Loucy (cell line): Measurements from ENCODE around the gene RAB5IF.

Source experiments
- H2AFZ ChIP-seq: fragments of 200-600 bp; sonication (generic); 2 replicates; pipeline ENCODE4 v1.6.0; 2016; ENCODE audit warnings: antibody characterized with exemption, mild to moderate bottlenecking, low read length, moderate library complexity
- H3F3A ChIP-seq: fragments of 200-600 bp; 2 replicates; pipeline ENCODE4 v1.6.0; 2016; ENCODE audit warnings: antibody characterized with exemption, low read depth, mild to moderate bottlenecking
- H3K27me3 ChIP-seq: fragments of 200-600 bp; sonication (generic); 2 replicates; pipeline ENCODE4 v1.6.1; 2014; ENCODE audit warnings: low read length, mild to moderate bottlenecking; ENCODE audit not compliant: insufficient read depth, poor library complexity, severe bottlenecking
- H3K36me3 ChIP-seq: fragments of 200-600 bp; sonication (generic); 2 replicates; pipeline ENCODE4 v1.6.1; 2016; ENCODE audit warnings: low read length; ENCODE audit not compliant: insufficient read depth
- H3K4me1 ChIP-seq: fragments of 200-600 bp; sonication (generic); 2 replicates; pipeline ENCODE4 v1.5.1; 2014; ENCODE audit warnings: low read length, mild to moderate bottlenecking; ENCODE audit not compliant: insufficient read depth, poor library complexity, severe bottlenecking
- H3K4me2 ChIP-seq: fragments of 200-600 bp; sonication (generic); 2 replicates; pipeline ENCODE4 v1.6.0; 2014; ENCODE audit warnings: antibody characterized with exemption, low read length, low read depth, mild to moderate bottlenecking; ENCODE audit not compliant: poor library complexity, severe bottlenecking
- H3K4me3 ChIP-seq: fragments of 200-600 bp; sonication (generic); 2 replicates; pipeline ENCODE4 v1.5.1; 2014; ENCODE audit warnings: low read length, mild to moderate bottlenecking, mixed read lengths; ENCODE audit not compliant: poor library complexity, severe bottlenecking
- H3K79me2 ChIP-seq: fragments of 200-600 bp; sonication (generic); 2 replicates; pipeline ENCODE4 v1.6.1; 2014; ENCODE audit warnings: low read length; ENCODE audit not compliant: insufficient read depth
- H3K9ac ChIP-seq: fragments of 200-600 bp; sonication (generic); 2 replicates; pipeline ENCODE4 v1.6.0; 2014; ENCODE audit warnings: mild to moderate bottlenecking, low read depth, low read length, moderate library complexity; ENCODE audit not compliant: poor library complexity, severe bottlenecking
- H3K9me2 ChIP-seq: fragments of 200-600 bp; sonication (generic); replicated peaks from 2 replicates; pipeline ENCODE4 v1.6.1; 2016; ENCODE audit warnings: low read depth, low read length, mixed read lengths
- H3K9me3 ChIP-seq: fragments of 200-600 bp; sonication (generic); 2 replicates; pipeline ENCODE4 v1.6.1; 2014; ENCODE audit warnings: mild to moderate bottlenecking, antibody characterized with exemption, low read length, low read depth; ENCODE audit not compliant: insufficient read depth
- H4K20me1 ChIP-seq: fragments of 200-600 bp; sonication (generic); 2 replicates; pipeline ENCODE4 v1.6.0; 2014; ENCODE audit warnings: antibody characterized with exemption, low read length, mild to moderate bottlenecking; ENCODE audit not compliant: insufficient read depth, poor library complexity, severe bottlenecking
- EZH2phosphoT487 ChIP-seq: fragments of 200-600 bp; IDR thresholded peaks from 2 replicates; pipeline ENCODE4 v1.6.1; 2018; ENCODE audit warnings: antibody characterized with exemption, mild to moderate bottlenecking, moderate library complexity, borderline replicate concordance
- TF ChIP-seq, protein P1 (sequence below): fragments of 200-600 bp; sonication (generic); conservative IDR thresholded peaks from 2 replicates; pipeline ENCODE4 v1.5.1; 2014; ENCODE audit warnings: mild to moderate bottlenecking, antibody characterized with exemption, low read length

The RAB5IF gene

DNA sequence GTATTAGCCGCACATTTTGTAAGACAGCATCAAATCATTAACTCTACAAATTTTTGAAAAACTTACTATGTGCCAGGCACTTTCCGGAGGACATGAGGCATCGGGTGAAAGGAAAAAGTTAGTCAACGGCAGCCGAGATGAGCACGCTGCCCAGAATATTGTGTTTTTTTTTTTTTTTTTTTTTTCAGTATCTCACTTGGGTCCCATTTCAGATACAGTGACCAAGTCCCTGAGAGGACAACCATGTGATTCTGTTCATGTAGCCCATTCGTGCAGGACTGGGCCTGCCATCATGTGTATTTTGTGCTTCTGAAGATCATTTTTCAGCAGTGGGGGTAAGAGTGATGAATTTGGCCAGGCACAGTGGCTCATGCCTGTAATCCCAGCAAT lies 39.1 kb downstream of the RAB5IF start:
- H3K4me1 ChIP-seq, result peaks cover 56% of the 10 kb centered on the region
- H3K9me2 ChIP-seq, result no peaks in the 10 kb centered on the region
- peaks cover 6% of the 10 kb centered on the region; the same call in 1 of the 2 replicates for H3K36me3 ChIP-seq
- no peaks in the 10 kb centered on the region for H4K20me1 ChIP-seq
- peak overlapping the region; percentile 91 for H3K4me3 ChIP-seq
- TF ChIP-seq EZH2phosphoT487, result no peak
- TF ChIP-seq, protein P1, sequence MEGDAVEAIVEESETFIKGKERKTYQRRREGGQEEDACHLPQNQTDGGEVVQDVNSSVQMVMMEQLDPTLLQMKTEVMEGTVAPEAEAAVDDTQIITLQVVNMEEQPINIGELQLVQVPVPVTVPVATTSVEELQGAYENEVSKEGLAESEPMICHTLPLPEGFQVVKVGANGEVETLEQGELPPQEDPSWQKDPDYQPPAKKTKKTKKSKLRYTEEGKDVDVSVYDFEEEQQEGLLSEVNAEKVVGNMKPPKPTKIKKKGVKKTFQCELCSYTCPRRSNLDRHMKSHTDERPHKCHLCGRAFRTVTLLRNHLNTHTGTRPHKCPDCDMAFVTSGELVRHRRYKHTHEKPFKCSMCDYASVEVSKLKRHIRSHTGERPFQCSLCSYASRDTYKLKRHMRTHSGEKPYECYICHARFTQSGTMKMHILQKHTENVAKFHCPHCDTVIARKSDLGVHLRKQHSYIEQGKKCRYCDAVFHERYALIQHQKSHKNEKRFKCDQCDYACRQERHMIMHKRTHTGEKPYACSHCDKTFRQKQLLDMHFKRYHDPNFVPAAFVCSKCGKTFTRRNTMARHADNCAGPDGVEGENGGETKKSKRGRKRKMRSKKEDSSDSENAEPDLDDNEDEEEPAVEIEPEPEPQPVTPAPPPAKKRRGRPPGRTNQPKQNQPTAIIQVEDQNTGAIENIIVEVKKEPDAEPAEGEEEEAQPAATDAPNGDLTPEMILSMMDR, result no peak
- H3K4me2 ChIP-seq, result peak overlapping the region; percentile 100
- no peaks in the 10 kb centered on the region for H3K27me3 ChIP-seq
- no peaks in the 10 kb centered on the region for H3K9me3 ChIP-seq
- H3F3A ChIP-seq, result 0 out of 2 replicates have a peak, but pooled peaks cover 3% of the 10 kb centered on the region
- H3K9ac ChIP-seq, result peak overlapping the region; percentile 96
- H2AFZ ChIP-seq, result no peak overlapping the region
- peaks cover 63% of the 10 kb centered on the region for H3K79me2 ChIP-seq

DNA sequence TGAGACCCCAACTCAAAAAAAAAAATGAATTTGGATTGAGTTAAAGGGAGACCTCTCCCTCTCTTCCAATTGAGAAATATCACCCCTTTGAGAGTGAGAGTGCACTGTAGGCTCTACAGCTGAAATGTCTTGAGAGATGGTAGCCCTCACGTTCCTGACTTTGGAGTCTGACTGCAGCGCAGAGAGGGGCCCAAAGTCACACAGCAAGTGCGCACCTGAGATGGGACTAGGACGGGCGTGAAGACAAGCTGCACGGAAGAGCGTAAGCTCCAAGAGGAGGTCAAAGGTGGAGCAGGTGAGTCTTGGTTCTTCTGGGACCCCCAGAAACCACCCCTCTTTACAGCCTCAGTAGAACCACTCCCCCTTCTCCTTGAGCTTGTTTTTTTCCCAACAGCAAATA lies 39.8 kb downstream of the RAB5IF start:
- no peaks in the 10 kb centered on the region for H4K20me1 ChIP-seq
- H3K9ac ChIP-seq, result peak overlapping the region; percentile 96
- peak overlapping the region; percentile 91 for H3K4me3 ChIP-seq
- no peaks in the 10 kb centered on the region for H3K9me2 ChIP-seq
- H2AFZ ChIP-seq, result no peak overlapping the region
- H3K4me1 ChIP-seq, result peaks cover 56% of the 10 kb centered on the region
- 0 out of 2 replicates have a peak, but pooled peaks cover 3% of the 10 kb centered on the region for H3F3A ChIP-seq
- TF ChIP-seq EZH2phosphoT487, result no peak
- TF ChIP-seq, protein P1, result no peak
- H3K36me3 ChIP-seq, result peaks cover 6% of the 10 kb centered on the region; the same call in 1 of the 2 replicates
- H3K79me2 ChIP-seq, result peaks cover 59% of the 10 kb centered on the region
- H3K9me3 ChIP-seq, result no peaks in the 10 kb centered on the region
- H3K27me3 ChIP-seq, result no peaks in the 10 kb centered on the region
- H3K4me2 ChIP-seq, result peak overlapping the region; percentile 100

GRCh38 chr20:36645998-36646397 lies 40.4 kb downstream of the RAB5IF start, which contains the start of gene SLA2:
Gene SLA2, minus strand, starts transcription at chr20:36646196. Its CDS starts 4,861 bp downstream, at chr20:36641335.
- Histone ChIP-seq H3K9ac (peak within 1 kb of the TSS; percentile 96), H3K4me3 (peak within 1 kb of the TSS; percentile 91), H3K4me2 (peak within 1 kb of the TSS; percentile 100), H2AFZ (peak within 1 kb of the TSS; percentile 34; the same call in 1 of the 2 replicates), H3K36me3 (peaks cover 2% of the 10 kb centered on the region; the same call in 1 of the 2 replicates), H3K79me2 (peaks cover 54% of the 10 kb centered on the region), H3K4me1 (peaks cover 53% of the 10 kb centered on the region), H3K9me3 (no peaks in the 10 kb centered on the region), H3F3A (0 out of 2 replicates have a peak, but pooled peaks cover 3% of the 10 kb centered on the region), H3K9me2 (no peaks in the 10 kb centered on the region), H4K20me1 (no peaks in the 10 kb centered on the region), H3K27me3 (no peaks in the 10 kb centered on the region)
- no peak for TF ChIP-seq EZH2phosphoT487
- TF ChIP-seq, protein P1, result no peak
